ENCODE data around the gene MMS19.
"Not testable (repeated sequence)": the region's sequence is repeated elsewhere in the genome, so short reads cannot be mapped to it uniquely, and the experiment has no call there.

Gene MMS19

GRCh38 chr10:97468781-97469180 is 29.4 kb downstream of the MMS19 start:
- not testable (repeated sequence) for FAIRE-seq; DNase-seq (ENCODE audit: insufficient read length, low spot score)

- DNase-seq (ENCODE audit: insufficient read length, low spot score), result no peak
Measured at GRCh38 chr10:97468162-97468561, 30.1 kb downstream of the MMS19 start.

DNA sequence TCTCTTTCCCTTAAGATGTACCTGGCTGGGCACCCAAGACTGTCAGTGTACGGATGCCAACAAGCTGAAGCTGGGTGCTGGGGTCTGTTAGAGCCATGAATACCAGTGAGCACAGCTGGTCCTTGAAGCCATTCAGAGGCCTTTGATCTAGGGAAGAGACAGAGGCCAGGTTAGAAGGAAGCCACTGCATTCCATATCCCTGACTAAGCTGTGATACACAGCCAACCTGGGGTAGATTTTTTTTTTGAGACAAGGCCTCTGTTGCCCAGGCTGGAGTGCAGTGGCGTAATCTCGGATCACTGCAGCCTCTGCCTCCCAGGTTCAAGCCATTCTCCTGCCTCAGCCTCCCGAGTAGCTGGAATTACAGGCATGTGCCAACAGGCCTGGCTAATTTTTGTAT is 31.5 kb downstream of the MMS19 start:
- no peak for FAIRE-seq

More at GRCh38 chr10:97468162-97468561, 30.1 kb downstream of the MMS19 start:
- no peak for FAIRE-seq

DNA sequence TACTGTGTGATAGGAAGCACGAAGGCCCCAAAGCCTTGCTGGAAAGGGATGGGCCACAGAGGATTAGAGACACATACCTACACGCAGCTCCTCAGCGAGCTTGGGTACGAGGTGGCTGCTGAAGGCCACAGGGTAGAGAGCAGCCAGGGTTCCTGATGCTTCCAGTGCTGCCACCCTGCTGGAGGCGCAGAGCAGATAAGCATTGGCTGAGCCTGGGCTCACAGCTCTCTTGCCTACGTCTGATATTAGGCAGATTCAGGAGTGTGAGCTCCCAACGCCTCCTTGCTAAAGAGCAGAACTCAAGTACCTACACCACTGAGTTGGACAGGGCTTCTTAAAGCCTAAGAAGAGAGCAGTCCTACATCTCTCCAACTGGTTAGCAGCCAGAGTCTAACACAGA is 32.2 kb downstream of the MMS19 start:
- no peak for DNase-seq (ENCODE audit: insufficient read length, low spot score)
- FAIRE-seq, result no peak

More for the DNA sequence above, 31.5 kb downstream of the MMS19 start:
- no peak for DNase-seq (ENCODE audit: insufficient read length, low spot score)

GRCh38 chr10:97464226-97464625 is 34.0 kb downstream of the MMS19 start:
- FAIRE-seq, result no peak
- no peak for DNase-seq (ENCODE audit: insufficient read length, low spot score)

DNA sequence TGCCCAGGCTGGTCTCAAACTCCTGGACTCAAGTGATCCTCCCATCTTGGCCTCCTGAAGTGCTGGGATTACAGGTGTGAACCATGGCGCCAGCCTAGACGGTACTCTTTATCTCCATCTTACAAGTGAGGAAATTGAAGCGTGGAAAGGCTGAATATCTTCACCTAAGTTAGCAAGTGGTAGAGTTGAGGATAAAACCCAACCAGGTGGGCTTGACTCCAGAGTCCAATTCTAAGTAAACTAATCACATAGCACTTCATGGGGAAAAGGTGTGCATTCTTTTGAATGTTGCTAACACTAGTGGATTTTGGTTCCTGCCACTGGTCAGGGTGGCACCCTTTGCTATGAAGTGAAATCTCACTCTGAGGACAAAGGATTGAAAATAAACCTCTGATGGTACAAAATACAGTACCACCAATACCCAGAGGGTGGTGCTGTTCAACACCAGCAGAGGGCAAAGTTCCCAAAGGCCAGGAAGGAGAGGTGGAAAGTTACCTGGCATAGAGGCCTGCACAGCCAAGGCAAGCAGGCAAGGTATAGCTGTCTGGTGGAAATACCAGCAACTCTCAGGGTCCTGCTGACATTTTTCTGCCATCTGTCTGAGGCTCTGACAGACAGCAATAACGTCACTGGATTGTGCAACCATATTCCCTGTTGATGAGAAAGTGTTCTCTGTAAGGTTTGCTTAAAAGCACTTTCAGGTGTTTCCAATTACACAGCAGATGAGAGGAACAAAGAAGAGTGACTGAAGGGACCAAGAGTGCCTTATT is 34.7 kb downstream of the MMS19 start:
- peak; percentile 84 for FAIRE-seq
- DNase-seq (ENCODE audit: insufficient read length, low spot score), result peak; percentile 33

- FAIRE-seq, result no peak
- DNase-seq (ENCODE audit: insufficient read length, low spot score), result no peak
Measured at GRCh38 chr10:97462309-97462708, 35.9 kb downstream of the MMS19 start.

GRCh38 chr10:97459933-97460332 is 38.3 kb downstream of the MMS19 start:
- FAIRE-seq (no peak), DNase-seq (ENCODE audit: insufficient read length, low spot score) (no peak)

- no peak for DNase-seq (ENCODE audit: insufficient read length, low spot score)
- FAIRE-seq, result no peak
Measured at GRCh38 chr10:97459111-97459510, 39.1 kb downstream of the MMS19 start.

DNA sequence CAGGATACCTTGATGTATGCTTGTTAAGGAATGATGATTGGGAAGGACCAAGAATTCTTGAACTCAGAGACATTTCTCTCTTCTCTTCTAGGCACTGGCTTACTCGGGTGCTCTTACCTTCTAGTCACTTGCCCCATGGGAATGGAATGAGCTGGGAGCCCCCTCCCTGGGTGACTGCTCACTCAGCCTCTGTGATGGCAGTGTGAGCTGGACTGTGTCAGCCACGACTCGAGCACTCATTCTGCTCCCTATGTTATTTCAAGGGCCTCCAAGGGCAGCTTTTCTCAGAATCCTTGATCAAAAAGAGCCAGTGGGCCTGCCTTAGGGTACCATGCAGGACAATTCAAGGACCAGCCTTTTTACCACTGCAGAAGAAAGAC is 41.5 kb downstream of the MMS19 start:
- no peak for DNase-seq (ENCODE audit: insufficient read length, low spot score)
- FAIRE-seq, result no peak

DNA sequence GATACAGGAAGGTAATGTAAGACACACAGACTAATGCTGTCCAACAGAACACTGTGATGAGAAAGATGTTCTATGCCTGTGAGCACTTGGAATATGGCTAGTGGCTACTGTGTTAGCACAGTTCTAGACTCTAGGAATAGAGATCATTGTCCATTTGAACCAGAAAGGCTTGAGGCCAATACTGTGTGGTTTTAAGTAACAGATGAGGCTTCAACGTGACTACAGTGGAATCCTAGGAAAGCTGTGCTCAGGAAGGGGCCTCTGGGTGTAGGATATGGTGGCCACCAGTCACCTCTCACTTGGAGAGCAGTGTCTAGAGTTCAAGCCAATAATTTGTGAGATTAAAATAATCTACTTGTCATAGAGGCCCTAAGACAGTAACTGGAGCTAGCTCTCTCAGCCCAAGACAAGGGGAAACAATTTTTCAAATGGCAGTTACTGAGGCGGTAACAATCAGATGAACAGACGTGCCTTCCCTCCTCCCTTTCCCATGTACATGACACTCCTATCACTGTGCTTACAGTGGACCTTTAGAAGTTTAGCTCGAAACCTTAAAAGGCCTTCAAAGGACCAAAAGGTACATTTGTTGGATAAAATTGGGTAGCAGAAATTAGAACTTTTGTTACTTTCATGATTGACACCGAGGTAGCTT is 42.1 kb downstream of the MMS19 start:
- FAIRE-seq (no peak), DNase-seq (ENCODE audit: insufficient read length, low spot score) (no peak)

DNA sequence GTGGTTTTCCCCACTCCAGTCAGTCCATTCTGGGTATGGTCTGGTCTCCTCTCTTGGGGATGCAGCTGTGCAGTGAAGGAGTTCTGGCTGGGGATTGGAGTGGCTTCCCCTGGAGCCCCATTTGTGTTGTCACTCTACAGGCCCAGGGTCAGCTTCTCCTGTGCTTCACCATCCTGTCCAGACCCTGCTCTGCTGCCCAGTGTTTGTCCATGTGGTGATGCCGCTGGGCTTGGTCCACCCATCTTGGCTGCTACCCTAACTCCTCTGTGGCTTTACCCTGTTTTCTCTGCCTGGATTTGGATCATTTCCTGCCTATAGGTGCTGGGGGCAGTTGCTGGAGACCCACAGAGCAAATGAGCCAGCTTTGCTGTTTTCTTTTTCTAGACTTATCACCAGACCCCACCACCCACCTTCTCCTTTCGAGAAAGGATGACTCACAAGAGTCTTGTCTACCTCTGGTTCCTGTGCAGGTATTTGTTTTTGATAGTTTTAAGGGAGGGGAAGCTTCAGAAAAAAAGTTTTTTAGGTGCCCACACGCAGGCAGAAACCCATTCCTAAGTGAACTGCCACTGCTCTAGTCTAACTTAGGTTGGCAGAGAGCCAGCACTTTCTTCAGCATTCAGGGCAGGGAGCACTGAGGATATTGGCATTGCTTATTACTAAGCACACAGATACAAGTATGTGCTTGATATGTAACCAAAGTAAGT is 43.7 kb downstream of the MMS19 start:
- FAIRE-seq (no peak), DNase-seq (ENCODE audit: insufficient read length, low spot score) (no peak)

DNA sequence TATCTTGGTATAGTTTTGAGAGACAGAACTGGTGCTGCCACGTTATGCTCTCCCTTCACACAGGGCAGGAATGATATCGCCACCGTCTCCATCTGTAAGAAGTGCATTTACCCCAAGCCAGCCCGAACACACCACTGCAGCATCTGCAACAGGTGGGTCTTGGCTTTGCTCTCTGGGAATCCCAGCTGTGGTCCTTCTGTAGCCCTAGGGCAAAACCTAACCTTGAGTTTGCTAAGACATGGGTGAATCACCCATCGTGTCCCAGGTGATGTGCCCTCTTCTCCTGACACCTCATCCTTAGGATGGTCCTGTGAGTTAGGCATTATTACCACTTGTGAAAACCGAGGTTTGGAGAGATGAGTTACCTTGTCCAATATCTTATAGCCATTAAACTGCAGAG is 45.9 kb downstream of the MMS19 start:
- FAIRE-seq (no peak), DNase-seq (ENCODE audit: insufficient read length, low spot score) (no peak)

GRCh38 chr10:97451605-97452004 is 46.6 kb downstream of the MMS19 start:
- no peak for DNase-seq (ENCODE audit: insufficient read length, low spot score)
- FAIRE-seq, result no peak

DNA sequence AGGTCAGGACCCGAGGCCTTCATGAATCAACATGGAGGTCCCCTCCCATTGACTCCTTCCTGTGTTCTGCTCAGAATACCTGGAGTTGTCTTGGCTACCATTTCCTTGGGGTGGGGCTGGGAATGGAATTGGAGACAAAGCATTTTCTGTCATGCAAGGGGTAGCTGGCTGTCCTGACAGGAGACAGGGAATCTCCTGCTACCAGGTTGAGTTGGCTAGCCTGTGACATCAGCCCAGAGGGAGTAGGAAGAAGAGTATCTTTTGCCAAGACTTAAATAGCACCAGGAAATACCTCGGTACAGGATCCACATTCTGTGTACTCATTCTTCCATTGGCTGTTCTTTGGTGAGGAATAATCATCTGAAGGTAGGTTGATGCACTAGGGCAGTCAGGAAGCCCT is 47.4 kb downstream of the MMS19 start:
- FAIRE-seq (no peak), DNase-seq (ENCODE audit: insufficient read length, low spot score) (no peak)

GRCh38 chr10:97445722-97446639 is 52.2 kb downstream of the MMS19 start, which contains the start of the genes EXOSC1 and ZDHHC16:
TSS of gene EXOSC1 (minus strand) at chr10:97446006. CDS start at chr10:97445985, 21 bp downstream.
TSS of gene ZDHHC16 (plus strand) at chr10:97446175. CDS start at chr10:97451676, 5,501 bp downstream.
- peak; percentile 99 for FAIRE-seq
- DNase-seq (ENCODE audit: insufficient read length, low spot score), result peak; percentile 97

- FAIRE-seq, result peak; percentile 18
- no peak for DNase-seq (ENCODE audit: insufficient read length, low spot score)
Measured at GRCh38 chr10:97445357-97445721, 52.9 kb downstream of the MMS19 start.

GRCh38 chr10:97444212-97444611 is 54.0 kb downstream of the MMS19 start:
- FAIRE-seq (no peak), DNase-seq (ENCODE audit: insufficient read length, low spot score) (no peak)

DNA sequence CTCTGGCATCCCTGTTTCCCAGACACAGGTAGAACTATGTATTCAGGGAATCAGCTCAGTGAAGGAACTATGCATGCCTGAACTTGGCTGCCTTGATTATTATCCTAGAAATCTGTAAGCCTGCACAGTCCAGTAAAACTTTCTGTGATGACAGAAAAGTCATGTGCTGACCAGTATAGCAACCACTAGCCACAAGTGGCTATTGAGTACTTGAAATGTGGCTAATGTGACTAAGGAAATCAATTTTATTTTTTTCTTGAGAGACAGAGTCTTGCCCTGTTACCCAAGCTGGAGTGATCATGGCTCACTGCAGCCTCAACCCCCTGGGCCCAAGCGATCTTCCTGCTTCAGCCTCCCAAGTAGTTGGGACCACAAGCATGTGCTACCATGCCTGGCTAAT is 55.9 kb downstream of the MMS19 start:
- no peak for FAIRE-seq

GRCh38 chr10:97435211-97435610 is 63.0 kb downstream of the MMS19 start:
- no peak for DNase-seq (ENCODE audit: insufficient read length, low spot score)
- FAIRE-seq, result no peak

More for the DNA sequence above, 55.9 kb downstream of the MMS19 start:
- no peak for DNase-seq (ENCODE audit: insufficient read length, low spot score)
